Body of pancreas (tissue), 4 donors: ENCODE data around the gene ELAVL2.

Source experiments
- POLR2A ChIP-seq, 3 donors: fragments of 450-650 bp; IDR thresholded peaks; one replicate each; pipeline ENCODE4 v1.6.1; 2016; ENCODE audit warnings: antibody characterized with exemption in 3 of 3, mild to moderate bottlenecking in 2 of 3
- TF ChIP-seq, protein P1 (sequence below), 7 experiments: fragments of 450-650 bp in 4 of 7; fragments of 200-600 bp in 3 of 7; sonication (generic) in 3 of 7; IDR thresholded peaks; one replicate each; pipeline ENCODE4 v1.5.1; 2016 to 2019; ENCODE audit warnings: antibody characterized with exemption in 7 of 7

DNA sequence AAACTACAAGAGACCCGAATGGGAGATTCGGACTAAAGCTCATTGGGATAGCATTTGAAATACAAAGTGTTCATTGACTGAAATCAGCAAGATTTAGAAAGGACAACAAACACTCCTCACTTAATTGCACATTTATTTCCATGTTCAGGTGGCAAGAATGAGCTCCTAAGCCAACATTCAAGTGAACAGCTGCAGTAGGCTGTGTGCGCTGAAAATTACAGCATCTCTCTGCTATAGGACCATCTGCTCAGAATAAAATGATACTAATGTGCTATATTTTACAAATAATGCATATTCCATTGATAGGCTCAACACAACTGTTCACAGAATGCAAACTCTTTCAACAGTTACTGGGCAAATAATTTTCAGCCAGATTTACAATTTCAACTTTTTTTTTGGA lies 61.8 kb downstream of the ELAVL2 start:
- TF ChIP-seq, protein P1, sequence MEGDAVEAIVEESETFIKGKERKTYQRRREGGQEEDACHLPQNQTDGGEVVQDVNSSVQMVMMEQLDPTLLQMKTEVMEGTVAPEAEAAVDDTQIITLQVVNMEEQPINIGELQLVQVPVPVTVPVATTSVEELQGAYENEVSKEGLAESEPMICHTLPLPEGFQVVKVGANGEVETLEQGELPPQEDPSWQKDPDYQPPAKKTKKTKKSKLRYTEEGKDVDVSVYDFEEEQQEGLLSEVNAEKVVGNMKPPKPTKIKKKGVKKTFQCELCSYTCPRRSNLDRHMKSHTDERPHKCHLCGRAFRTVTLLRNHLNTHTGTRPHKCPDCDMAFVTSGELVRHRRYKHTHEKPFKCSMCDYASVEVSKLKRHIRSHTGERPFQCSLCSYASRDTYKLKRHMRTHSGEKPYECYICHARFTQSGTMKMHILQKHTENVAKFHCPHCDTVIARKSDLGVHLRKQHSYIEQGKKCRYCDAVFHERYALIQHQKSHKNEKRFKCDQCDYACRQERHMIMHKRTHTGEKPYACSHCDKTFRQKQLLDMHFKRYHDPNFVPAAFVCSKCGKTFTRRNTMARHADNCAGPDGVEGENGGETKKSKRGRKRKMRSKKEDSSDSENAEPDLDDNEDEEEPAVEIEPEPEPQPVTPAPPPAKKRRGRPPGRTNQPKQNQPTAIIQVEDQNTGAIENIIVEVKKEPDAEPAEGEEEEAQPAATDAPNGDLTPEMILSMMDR (IDR thresholded peaks at IDR 0.05) = no peak
- no peak for TF ChIP-seq POLR2A (IDR thresholded peaks at IDR 0.05)
